GM10266 (cell line): ENCODE data around the gene CDH12.

ENCODE experiments used
- DNase-seq: peaks from one replicate; pipeline ENCODE4 v3.0.0; 2012; ENCODE audit errors: extremely low spot score
- CTCF ChIP-seq: IDR thresholded peaks from 2 replicates; pipeline ENCODE4 v1.5.1; 2012; ENCODE audit warnings: mild to moderate bottlenecking, low read depth; ENCODE audit not compliant: control insufficient read depth, insufficient read depth; ENCODE audit errors: missing control alignments

The CDH12 gene

GRCh38 chr5:22591461-22591860 is 261.7 kb downstream of the CDH12 start:
- no peak for TF ChIP-seq CTCF
- DNase-seq, result no peak

- no peak for DNase-seq
- no peak for TF ChIP-seq CTCF
Measured at GRCh38 chr5:22590677-22591268, 262.4 kb downstream of the CDH12 start.

- TF ChIP-seq CTCF, result no peak
Measured at GRCh38 chr5:22577711-22578110, 275.4 kb downstream of the CDH12 start.

GRCh38 chr5:22577006-22577405 is 276.1 kb downstream of the CDH12 start:
- TF ChIP-seq CTCF, result no peak
- no peak for DNase-seq

More at GRCh38 chr5:22577711-22578110, 275.4 kb downstream of the CDH12 start:
- DNase-seq, result no peak

GRCh38 chr5:22572941-22573340 is 280.2 kb downstream of the CDH12 start:
- TF ChIP-seq CTCF, result no peak
- no peak for DNase-seq

GRCh38 chr5:22567983-22568382 is 285.2 kb downstream of the CDH12 start:
- DNase-seq, result no peak
- no peak for TF ChIP-seq CTCF

GRCh38 chr5:22560147-22560546 is 293.0 kb downstream of the CDH12 start:
- DNase-seq, result no peak
- TF ChIP-seq CTCF, result no peak
